HepG2 (cell line): ENCODE results near the gene CD93. TPM values are rescaled to one million over a fixed set of nuclear protein-coding genes. Genes with fewer than 3 reads are reported as not detected.

Experiments used
- ATAC-seq: fragments of 200-7000 bp; cut with Tn5 transposase; 3 replicates; pipeline ENCODE4 v1.9.1; 2020; ENCODE audit warnings: mild to moderate bottlenecking, moderate library complexity
- BruUV-seq: library from RNA; stranded (reverse); fragments of 400-500 nt; replicated peaks from 2 replicates; lab custom pipeline; 2021; lab: Mats Ljungman, UMichigan
- CTCF ChIA-PET: fragments of 300-600 bp; formaldehyde crosslinking; extraction: SDS; loops from one replicate; lab custom pipeline; 2021; ENCODE audit warnings: low total read pairs, inconsistent platforms, low intra/inter-chr PET ratio; lab: Yijun Ruan, JAX
- POLR2A ChIA-PET: fragments of 350-600 bp; sonication (Branson Sonifier 250); formaldehyde crosslinking; loops from one replicate; lab custom pipeline; 2020; ENCODE audit warnings: antibody characterized with exemption, inconsistent platforms; lab: Yijun Ruan, JAX
- DNase-seq: peaks from one replicate; pipeline ENCODE4 v3.0.0-alpha.2; 2015; ENCODE audit warnings: low spot score
- FAIRE-seq: peaks from 3 replicates; lab custom pipeline; 2011; peaks lifted over from hg19 to GRCh38; lab: Jason Lieb, UNC
- H2AFZ ChIP-seq: one replicate; pipeline ENCODE4 v1.6.1; 2011; ENCODE audit warnings: low read length, inconsistent platforms
- H3K27ac ChIP-seq: fragments of 300-600 bp; 3 replicates; pipeline ENCODE4 v1.8.0; 2011; ENCODE audit warnings: mixed run types, mild to moderate bottlenecking, mixed read lengths, low read length, inconsistent platforms; ENCODE audit not compliant: insufficient read depth; ENCODE audit errors: extremely low read length
- H3K27me3 ChIP-seq, 2 experiments: fragments of 200-600 bp in 1 of 2; 2 replicates in 1 of 2; 3 replicates in 1 of 2; pipeline versions ENCODE4 v1.6.0 to v1.8.0; 2011; ENCODE audit warnings: low read length in 2 of 2, mild to moderate bottlenecking in 2 of 2, moderate library complexity in 2 of 2, inconsistent platforms in 1 of 2; ENCODE audit not compliant: insufficient read depth in 2 of 2, control insufficient read depth in 1 of 2
- H3K36me3 ChIP-seq, 2 experiments: fragments of 200-600 bp in 1 of 2; replicated peaks in 1 of 2; 2 replicates in 1 of 2; 3 replicates in 1 of 2; pipeline versions ENCODE4 v1.5.1 to v1.8.0; 2011; ENCODE audit warnings: low read length in 2 of 2, inconsistent platforms in 1 of 2; ENCODE audit not compliant: insufficient read depth in 2 of 2, control insufficient read depth in 1 of 2
- H3K4me1 ChIP-seq: 2 replicates; pipeline ENCODE4 v1.5.1; 2012; ENCODE audit warnings: low read length, inconsistent platforms; ENCODE audit not compliant: insufficient read depth
- H3K4me2 ChIP-seq: 2 replicates; pipeline ENCODE4 v1.6.0; 2011; ENCODE audit warnings: low read depth, low read length, inconsistent platforms
- H3K4me3 ChIP-seq, 3 experiments: fragments of 200-600 bp in 1 of 3; sonication (generic), shearing (Covaris generic) in 1 of 3; replicated peaks in 1 of 3; 2 replicates each; pipeline ENCODE4 v1.5.1; 2011 to 2016; ENCODE audit warnings: low read length in 3 of 3, inconsistent platforms in 2 of 3, low read depth in 2 of 3, mild to moderate bottlenecking in 2 of 3, control low read depth in 1 of 3, mixed read lengths in 1 of 3; ENCODE audit not compliant: insufficient read depth in 1 of 3
- H3K79me2 ChIP-seq: one replicate; pipeline ENCODE4 v1.6.1; 2011; ENCODE audit warnings: low read length, inconsistent platforms; ENCODE audit not compliant: insufficient read depth
- H3K9ac ChIP-seq: 2 replicates; pipeline ENCODE4 v1.6.0; 2011; ENCODE audit warnings: mild to moderate bottlenecking, low read depth, low read length, inconsistent platforms; ENCODE audit not compliant: insufficient read depth
- H3K9me3 ChIP-seq: 2 replicates; pipeline ENCODE4 v1.5.1; 2012; ENCODE audit warnings: mild to moderate bottlenecking, low read length
- H4K20me1 ChIP-seq: 2 replicates; pipeline ENCODE4 v1.6.0; 2011; ENCODE audit warnings: inconsistent platforms, mild to moderate bottlenecking, low read length, moderate library complexity; ENCODE audit not compliant: insufficient read depth
- ARNT2 ChIP-seq: sonication (generic); formaldehyde crosslinking; IDR thresholded peaks from 2 replicates; pipeline ENCODE4 v1.8.0; 2022; ENCODE audit warnings: mild to moderate bottlenecking, low read depth, missing genetic modification reagents, moderate library complexity
- EP300 ChIP-seq, 3 experiments: sonication (generic) in 1 of 3; formaldehyde crosslinking in 1 of 3; IDR thresholded peaks; 2 replicates each; pipeline versions ENCODE4 v1.5.1 to v1.6.1; 2011 to 2020; ENCODE audit warnings: low read depth in 2 of 3, low read length in 2 of 3, borderline replicate concordance in 1 of 3, improper control_type of control experiment in 1 of 3, mild to moderate bottlenecking in 1 of 3, missing genetic modification reagents in 1 of 3, moderate library complexity in 1 of 3
- ETV6 ChIP-seq: sonication (generic); formaldehyde crosslinking; conservative IDR thresholded peaks from 2 replicates; pipeline ENCODE4 v1.4.0; 2020; ENCODE audit warnings: missing genetic modification reagents
- GATA4 ChIP-seq: sonication (generic); IDR thresholded peaks from 2 replicates; pipeline ENCODE4 v1.6.1; 2016; ENCODE audit warnings: antibody characterized with exemption, low read depth, borderline replicate concordance
- RELA ChIP-seq: sonication (generic); formaldehyde crosslinking; IDR thresholded peaks from 2 replicates; pipeline ENCODE4 v1.4.0; 2020; ENCODE audit warnings: missing genetic modification reagents
- RFX1 ChIP-seq: fragments of 450-650 bp; IDR thresholded peaks from 2 replicates; pipeline ENCODE4 v1.6.1; 2017
- WGBS: methylation state at CpG from one replicate; pipeline ENCODE4 v1.1.6; 2017; ENCODE audit warnings: low lambda C conversion rate; 5-methylcytosine and 5-hydroxymethylcytosine counted together
- in situ Hi-C: cut with HindIII; loops from 2 replicates; pipeline ENCODE4 v1.10.0; 2017; ENCODE audit warnings: low pct_unique_long_range_greater_than_20kb; ENCODE audit not compliant: extremely low pct_ligation_motif_present
- intact Hi-C: fragments of 100-400 bp; cut with micrococcal nuclease; formaldehyde crosslinking; loops from one replicate; pipeline ENCODE4 v1.10.0; 2022; ENCODE audit not compliant: unreplicated experiment
- polyA plus RNA-seq, 8 experiments: library from polyadenylated mRNA; depleted of rRNA in 3 of 8; stranded (reverse) in 7 of 8; unstranded in 1 of 8; fragments of >200 nt; fragmentation: Illumina TruSeq in 4 of 8; extraction: Trizol in 4 of 8; gene quantifications; 2 replicates each; pipeline versions ENCODE4 v1.2.1 to v1.2.3, GENCODE V29; 2011 to 2016; ENCODE audit warnings: low read depth in 4 of 8, missing spikeins in 1 of 8, mixed read lengths in 1 of 8; ENCODE audit not compliant: insufficient read depth in 1 of 8
- total RNA-seq, 5 experiments: library from RNA; depleted of rRNA; stranded (reverse); fragments of >200 nt; fragmentation: Illumina TruSeq; extraction: Trizol; gene quantifications; 2 replicates each; pipeline ENCODE4 v1.2.3, GENCODE V29; 2016; ENCODE audit warnings: low read depth in 1 of 5
- TF ChIP-seq, protein P1 (sequence below), 2 experiments: sonication (generic) in 1 of 2; formaldehyde crosslinking in 1 of 2; IDR thresholded peaks; 2 replicates each; pipeline versions ENCODE4 v1.6.1 to v1.9.0; 2014 to 2022; ENCODE audit warnings: antibody characterized with exemption in 1 of 2, borderline replicate concordance in 1 of 2, inconsistent platforms in 1 of 2, low read depth in 1 of 2, missing genetic modification reagents in 1 of 2
- TF ChIP-seq, protein P2 (sequence below): sonication (generic); formaldehyde crosslinking; IDR thresholded peaks from 2 replicates; pipeline ENCODE4 v1.4.0; 2020; ENCODE audit warnings: missing genetic modification reagents

The CD93 gene
- total and polyA plus RNA-seq, 2 of the 13 experiments (the other 11 are each of a cell fraction or from before 2014, with no cell fraction given) = not detected

DNA sequence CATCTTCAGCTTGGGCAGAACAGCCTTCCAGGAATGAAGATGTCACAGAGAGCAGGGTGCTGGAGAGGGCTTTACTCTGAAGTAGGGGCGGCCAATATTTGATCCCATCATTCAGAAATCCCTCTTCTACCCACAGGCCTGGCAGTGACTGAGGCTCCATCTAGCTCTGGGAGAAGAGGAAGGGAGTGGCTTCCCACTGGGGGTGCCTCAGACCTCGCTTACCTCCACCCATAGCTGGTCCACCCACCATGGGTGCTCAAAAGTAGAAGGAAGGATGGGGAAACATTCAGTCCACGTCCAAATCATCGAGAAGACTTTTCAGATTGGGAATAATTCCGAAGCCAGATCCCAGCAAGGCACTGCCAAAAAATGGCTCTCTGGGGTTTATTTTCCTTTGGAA, 24.9 kb downstream of the CD93 start:
- H3K4me3 ChIP-seq = no peak overlapping the region
- ChIA-PET CTCF (no interaction called here), POLR2A (no interaction called here)
- no TSS peak for BruUV-seq
- H3K4me1 ChIP-seq = peaks cover 9% of the 10 kb centered on the region
- no peaks in the 10 kb centered on the region for H3K9me3 ChIP-seq
- FAIRE-seq = no peak
- no peak overlapping the region for H3K9ac ChIP-seq
- no peak for ATAC-seq
- 22% methylated on average over 5 of the region's 5 CpGs for WGBS
- no peaks in the 10 kb centered on the region for H3K36me3 ChIP-seq
- H2AFZ ChIP-seq = no peak overlapping the region
- intact Hi-C loops = no loop called here
- H4K20me1 ChIP-seq = no peaks in the 10 kb centered on the region
- no peak overlapping the region for H3K27ac ChIP-seq
- H3K27me3 ChIP-seq = no peaks in the 10 kb centered on the region
- DNase-seq = no peak
- no peaks in the 10 kb centered on the region for H3K79me2 ChIP-seq
- TF ChIP-seq GATA4 = no peak
- in situ Hi-C loops = no loop called here
- H3K4me2 ChIP-seq = no peak overlapping the region

DNA sequence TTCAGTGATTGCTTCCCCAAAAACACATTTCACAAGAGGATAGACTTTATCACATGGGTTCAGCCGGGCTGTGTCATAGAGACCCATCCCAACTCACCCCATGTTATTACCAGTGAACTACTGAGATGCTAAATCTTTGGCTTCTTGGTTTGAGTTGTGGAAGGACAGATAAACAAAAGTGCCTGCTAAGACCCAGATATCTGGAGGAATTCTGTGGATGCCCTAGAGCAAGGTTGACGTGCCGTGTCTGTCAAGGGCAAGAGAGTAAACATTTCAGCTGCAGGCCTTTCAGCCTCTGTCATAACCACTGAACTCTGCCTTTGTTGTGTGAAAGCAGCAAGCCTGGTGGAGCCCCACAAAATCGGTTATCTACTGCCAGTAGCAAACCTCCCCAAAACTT, 25.5 kb downstream of the CD93 start:
- no peaks in the 10 kb centered on the region for H3K79me2 ChIP-seq
- POLR2A ChIA-PET = no interaction called here
- TF ChIP-seq, protein P1, sequence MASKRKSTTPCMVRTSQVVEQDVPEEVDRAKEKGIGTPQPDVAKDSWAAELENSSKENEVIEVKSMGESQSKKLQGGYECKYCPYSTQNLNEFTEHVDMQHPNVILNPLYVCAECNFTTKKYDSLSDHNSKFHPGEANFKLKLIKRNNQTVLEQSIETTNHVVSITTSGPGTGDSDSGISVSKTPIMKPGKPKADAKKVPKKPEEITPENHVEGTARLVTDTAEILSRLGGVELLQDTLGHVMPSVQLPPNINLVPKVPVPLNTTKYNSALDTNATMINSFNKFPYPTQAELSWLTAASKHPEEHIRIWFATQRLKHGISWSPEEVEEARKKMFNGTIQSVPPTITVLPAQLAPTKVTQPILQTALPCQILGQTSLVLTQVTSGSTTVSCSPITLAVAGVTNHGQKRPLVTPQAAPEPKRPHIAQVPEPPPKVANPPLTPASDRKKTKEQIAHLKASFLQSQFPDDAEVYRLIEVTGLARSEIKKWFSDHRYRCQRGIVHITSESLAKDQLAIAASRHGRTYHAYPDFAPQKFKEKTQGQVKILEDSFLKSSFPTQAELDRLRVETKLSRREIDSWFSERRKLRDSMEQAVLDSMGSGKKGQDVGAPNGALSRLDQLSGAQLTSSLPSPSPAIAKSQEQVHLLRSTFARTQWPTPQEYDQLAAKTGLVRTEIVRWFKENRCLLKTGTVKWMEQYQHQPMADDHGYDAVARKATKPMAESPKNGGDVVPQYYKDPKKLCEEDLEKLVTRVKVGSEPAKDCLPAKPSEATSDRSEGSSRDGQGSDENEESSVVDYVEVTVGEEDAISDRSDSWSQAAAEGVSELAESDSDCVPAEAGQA (IDR thresholded peaks at IDR 0.05; ENCODE audit: low read depth) = no peak
- TF ChIP-seq, protein P1 (CRISPR knock-in tag; IDR thresholded peaks at IDR 0.05; ENCODE audit: borderline replicate concordance) = no peak
- no peak for TF ChIP-seq RFX1
- TF ChIP-seq EP300 (IDR thresholded peaks at IDR 0.05; ENCODE audit: low read depth in 2 of 2, low read length in 2 of 2) = no peak
- TF ChIP-seq EP300 (CRISPR knock-in tag; IDR thresholded peaks at IDR 0.05; ENCODE audit: borderline replicate concordance) = no peak
- TF ChIP-seq, protein P2, sequence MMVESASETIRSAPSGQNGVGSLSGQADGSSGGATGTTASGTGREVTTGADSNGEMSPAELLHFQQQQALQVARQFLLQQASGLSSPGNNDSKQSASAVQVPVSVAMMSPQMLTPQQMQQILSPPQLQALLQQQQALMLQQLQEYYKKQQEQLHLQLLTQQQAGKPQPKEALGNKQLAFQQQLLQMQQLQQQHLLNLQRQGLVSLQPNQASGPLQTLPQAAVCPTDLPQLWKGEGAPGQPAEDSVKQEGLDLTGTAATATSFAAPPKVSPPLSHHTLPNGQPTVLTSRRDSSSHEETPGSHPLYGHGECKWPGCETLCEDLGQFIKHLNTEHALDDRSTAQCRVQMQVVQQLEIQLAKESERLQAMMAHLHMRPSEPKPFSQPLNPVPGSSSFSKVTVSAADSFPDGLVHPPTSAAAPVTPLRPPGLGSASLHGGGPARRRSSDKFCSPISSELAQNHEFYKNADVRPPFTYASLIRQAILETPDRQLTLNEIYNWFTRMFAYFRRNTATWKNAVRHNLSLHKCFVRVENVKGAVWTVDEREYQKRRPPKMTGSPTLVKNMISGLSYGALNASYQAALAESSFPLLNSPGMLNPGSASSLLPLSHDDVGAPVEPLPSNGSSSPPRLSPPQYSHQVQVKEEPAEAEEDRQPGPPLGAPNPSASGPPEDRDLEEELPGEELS (CRISPR knock-in tag) = no peak
- no peak for TF ChIP-seq ETV6 (CRISPR knock-in tag)
- TF ChIP-seq ARNT2 (CRISPR knock-in tag) = no peak
- TF ChIP-seq RELA (CRISPR knock-in tag) = no peak

More for the DNA sequence above, 25.5 kb downstream of the CD93 start:
- CTCF ChIA-PET = no interaction called here
- Histone ChIP-seq H3K4me3 (no peak overlapping the region), H3K4me2 (no peak overlapping the region), H3K9ac (no peak overlapping the region), H2AFZ (no peak overlapping the region), H3K4me1 (peaks cover 3% of the 10 kb centered on the region), H3K27ac (no peak overlapping the region), H3K36me3 (no peaks in the 10 kb centered on the region), H4K20me1 (no peaks in the 10 kb centered on the region), H3K27me3 (no peaks in the 10 kb centered on the region), H3K9me3 (no peaks in the 10 kb centered on the region)
- FAIRE-seq = no peak
- in situ Hi-C loops = no loop called here
- ATAC-seq = no peak
- intact Hi-C loops = no loop called here
- no peak for DNase-seq
- WGBS = 0% methylated on average over 4 of the region's 4 CpGs
- BruUV-seq = no TSS peak
